HCT116 (cell line): ENCODE results near the gene ENGASE. TPM values are rescaled to one million over a fixed set of nuclear protein-coding genes. Genes with fewer than 3 reads are reported as not detected.

Source experiments
- ATAC-seq: fragments of 200-7000 bp; cut with Tn5 transposase; 2 replicates; pipeline ENCODE4 v1.9.1; 2020; ENCODE audit warnings: mild to moderate bottlenecking, moderate library complexity
- BruUV-seq: library from RNA; stranded (reverse); fragments of 400-500 nt; replicated peaks from 2 replicates; lab custom pipeline; 2021; lab: Mats Ljungman, UMichigan
- CTCF ChIA-PET: fragments of 300-600 bp; sonication (Branson Sonifier 250); formaldehyde crosslinking; loops from one replicate; lab custom pipeline; 2021; ENCODE audit warnings: antibody characterized with exemption; lab: Charles Lee
- POLR2A ChIA-PET: fragments of 300-600, 350-600 bp; sonication (Branson Sonifier 250); formaldehyde crosslinking; loops from one replicate; lab custom pipeline; 2021; ENCODE audit warnings: antibody characterized with exemption; lab: Charles Lee
- RAD21 ChIA-PET, 2 experiments: fragments of 300-600 bp; sonication (Branson Sonifier 250); formaldehyde crosslinking; loops; one replicate each; lab custom pipeline; 2023; ENCODE audit warnings: low total read pairs in 2 of 2; ENCODE audit not compliant: uncharacterized antibody in 2 of 2, unreplicated experiment in 2 of 2, low non-redundant PET in 1 of 2; lab: Charles Lee
- DNase-seq: peaks from one replicate; pipeline ENCODE4 v3.0.0-alpha.2; 2010; ENCODE audit warnings: low read depth, low spot score
- H2AFZ ChIP-seq: fragments of 200-600 bp; shearing (Covaris generic), sonication (generic); 2 replicates; pipeline ENCODE4 v1.6.1; 2017; ENCODE audit warnings: low read depth, mixed run types, mixed read lengths, antibody characterized with exemption, low read length; ENCODE audit not compliant: poor library complexity, severe bottlenecking
- H3K27ac ChIP-seq: 2 replicates; pipeline ENCODE4 v1.5.1; 2012; ENCODE audit warnings: low read depth, low read length
- H3K27me3 ChIP-seq: fragments of 200-600 bp; sonication (generic); 2 replicates; pipeline ENCODE4 v1.6.1; 2016; ENCODE audit warnings: mixed run types, low read length, mixed read lengths; ENCODE audit not compliant: insufficient read depth
- H3K36me3 ChIP-seq, 2 experiments: fragments of 200-500 bp in 1 of 2; fragments of 200-600 bp in 1 of 2; sonication (Bioruptor generic) in 1 of 2; sonication (generic) in 1 of 2; 2 replicates each; pipeline versions ENCODE4 v1.5.1 to v1.6.1; 2014 to 2016; ENCODE audit warnings: low read length in 2 of 2, inconsistent platforms in 1 of 2, mixed read lengths in 1 of 2, mixed run types in 1 of 2; ENCODE audit not compliant: insufficient read depth in 2 of 2, control insufficient read depth in 1 of 2
- H3K4me1 ChIP-seq, 2 experiments: fragments of 200-600 bp in 1 of 2; sonication (generic) in 1 of 2; 2 replicates each; pipeline versions ENCODE4 v1.5.1 to v1.6.1; 2012 to 2017; ENCODE audit warnings: low read length in 2 of 2, inconsistent platforms in 1 of 2, mild to moderate bottlenecking in 1 of 2, mixed read lengths in 1 of 2, mixed run types in 1 of 2, moderate library complexity in 1 of 2; ENCODE audit not compliant: insufficient read depth in 2 of 2, control insufficient read depth in 1 of 2
- H3K4me2 ChIP-seq: fragments of 200-600 bp; sonication (generic); 2 replicates; pipeline ENCODE4 v1.6.1; 2017; ENCODE audit warnings: mixed run types, low read length, mixed read lengths
- H3K4me3 ChIP-seq, 2 experiments: fragments of 200-600 bp in 1 of 2; sonication (generic) in 1 of 2; replicated peaks in 1 of 2; 2 replicates each; pipeline ENCODE4 v1.5.1; 2011 to 2016; ENCODE audit warnings: low read length in 2 of 2, control low read depth in 1 of 2, low read depth in 1 of 2, mild to moderate bottlenecking in 1 of 2, mixed read lengths in 1 of 2, mixed run types in 1 of 2
- H3K79me2 ChIP-seq: fragments of 200-600 bp; sonication (generic); 2 replicates; pipeline ENCODE4 v1.6.1; 2017; ENCODE audit warnings: mild to moderate bottlenecking, mixed run types, low read length, moderate library complexity, mixed read lengths; ENCODE audit not compliant: insufficient read depth
- H3K9ac ChIP-seq: fragments of 200-600 bp; sonication (generic); 2 replicates; pipeline ENCODE4 v1.6.1; 2016; ENCODE audit warnings: low read length, mixed read lengths
- H3K9me2 ChIP-seq: fragments of 200-600 bp; sonication (generic), shearing (Covaris generic); 2 replicates; pipeline ENCODE4 v1.6.1; 2017; ENCODE audit warnings: mixed run types, mild to moderate bottlenecking, moderate library complexity; ENCODE audit not compliant: insufficient read depth
- H3K9me3 ChIP-seq, 2 experiments: fragments of 200-500 bp in 1 of 2; fragments of 200-600 bp in 1 of 2; sonication (Bioruptor generic) in 1 of 2; sonication (generic) in 1 of 2; 2 replicates each; pipeline ENCODE4 v1.6.1; 2014 to 2017; ENCODE audit warnings: low read length in 2 of 2, mixed read lengths in 2 of 2, inconsistent platforms in 1 of 2, low read depth in 1 of 2, mild to moderate bottlenecking in 1 of 2, mixed run types in 1 of 2, moderate library complexity in 1 of 2; ENCODE audit not compliant: control insufficient read depth in 1 of 2, insufficient read depth in 1 of 2
- H4K20me1 ChIP-seq: fragments of 200-600 bp; sonication (generic), shearing (Covaris generic); 2 replicates; pipeline ENCODE4 v1.6.1; 2017; ENCODE audit warnings: mixed run types, mild to moderate bottlenecking, moderate library complexity; ENCODE audit not compliant: insufficient read depth
- ATF3 ChIP-seq: IDR thresholded peaks from 2 replicates; pipeline ENCODE4 v1.6.1; 2012
- CTCF ChIP-seq, 3 experiments: fragments of 200-600 bp in 1 of 3; sonication (generic) in 1 of 3; IDR thresholded peaks in 2 of 3; conservative IDR thresholded peaks in 1 of 3; 2 replicates each; pipeline ENCODE4 v1.5.1; 2012 to 2017; ENCODE audit warnings: low read depth in 2 of 3, low read length in 2 of 3, antibody characterized with exemption in 1 of 3, borderline replicate concordance in 1 of 3, control low read depth in 1 of 3, mild to moderate bottlenecking in 1 of 3, mixed read lengths in 1 of 3, mixed run types in 1 of 3, moderate library complexity in 1 of 3; ENCODE audit not compliant: insufficient read depth in 1 of 3
- EGR1 ChIP-seq: IDR thresholded peaks from 2 replicates; pipeline ENCODE4 v1.6.1; 2012; ENCODE audit warnings: low read depth
- ELF1 ChIP-seq: IDR thresholded peaks from 2 replicates; pipeline ENCODE4 v1.6.1; 2012; ENCODE audit warnings: low read depth, borderline replicate concordance
- EZH2phosphoT487 ChIP-seq: fragments of 200-600 bp; IDR thresholded peaks from 2 replicates; pipeline ENCODE4 v1.6.1; 2018; ENCODE audit warnings: antibody characterized with exemption, borderline replicate concordance
- MAX ChIP-seq: IDR thresholded peaks from 2 replicates; pipeline ENCODE4 v1.6.1; 2012
- POLR2A ChIP-seq: IDR thresholded peaks from 2 replicates; pipeline ENCODE4 v1.7.0; 2011; ENCODE audit warnings: borderline replicate concordance; ENCODE audit not compliant: insufficient read depth, insufficient read length; ENCODE audit errors: extremely low read depth
- POLR2AphosphoS5 ChIP-seq: IDR thresholded peaks from 2 replicates; pipeline ENCODE4 v1.6.1; 2011; ENCODE audit warnings: mild to moderate bottlenecking, low read depth, low read length, moderate library complexity
- RAD21 ChIP-seq: IDR thresholded peaks from 2 replicates; pipeline ENCODE4 v1.6.1; 2012; ENCODE audit warnings: low read depth, mild to moderate bottlenecking
- SIN3A ChIP-seq: IDR thresholded peaks from 2 replicates; pipeline ENCODE4 v1.6.1; 2012; ENCODE audit warnings: low read depth
- SP1 ChIP-seq: IDR thresholded peaks from 2 replicates; pipeline ENCODE4 v1.6.1; 2012; ENCODE audit warnings: low read depth
- SRF ChIP-seq: IDR thresholded peaks from 2 replicates; pipeline ENCODE4 v1.6.1; 2012; ENCODE audit warnings: low read depth
- TCF7L2 ChIP-seq: IDR thresholded peaks from 2 replicates; pipeline ENCODE4 v1.7.0; 2011; ENCODE audit warnings: borderline replicate concordance, inconsistent platforms; ENCODE audit not compliant: insufficient read depth, insufficient read length; ENCODE audit errors: extremely low read depth
- YY1 ChIP-seq: IDR thresholded peaks from 2 replicates; pipeline ENCODE4 v1.6.1; 2011; ENCODE audit warnings: low read length, low read depth, moderate library complexity, mild to moderate bottlenecking; ENCODE audit not compliant: insufficient replicate concordance; ENCODE audit errors: extremely low read depth
- ZFX ChIP-seq: fragments of 450-650 bp; IDR thresholded peaks from 2 replicates; pipeline ENCODE4 v1.6.1; 2017
- ZNF274 ChIP-seq: fragments of 200-500 bp; sonication (Bioruptor generic); IDR thresholded peaks from 2 replicates; pipeline ENCODE4 v1.6.1; 2014; ENCODE audit warnings: mild to moderate bottlenecking, low read depth, low read length, inconsistent platforms
- intact Hi-C: fragments of 100-400 bp; cut with micrococcal nuclease; formaldehyde crosslinking; loops from 2 replicates; pipeline ENCODE4 v1.10.0; 2022
- total RNA-seq: library from RNA; stranded (reverse); gene quantifications from one replicate; pipeline ENCODE4 v1.2.1, GENCODE V29; 2021; ENCODE audit not compliant: unreplicated experiment

ENGASE gene
- total RNA-seq, 1 experiment from 2014 or later, result 54.2 TPM

- ChIA-PET POLR2A (no interaction called here), RAD21 (no interaction called here), CTCF (no interaction called here)
- DNase-seq, result no peak
- H3K4me1 ChIP-seq, result no peaks in the 10 kb centered on the region
- no peak overlapping the region for H3K27ac ChIP-seq
- H3K9ac ChIP-seq, result no peak overlapping the region
- H2AFZ ChIP-seq, result no peak overlapping the region
- H4K20me1 ChIP-seq, result no peaks in the 10 kb centered on the region
- no peaks in the 10 kb centered on the region for H3K9me3 ChIP-seq
- H3K79me2 ChIP-seq, result no peaks in the 10 kb centered on the region
- TF ChIP-seq RAD21 (no peak), ZNF274 (no peak), EGR1 (no peak), ELF1 (no peak), ATF3 (no peak), SP1 (no peak), CTCF (IDR thresholded peaks at IDR 0.05 in 2 of 3, conservative IDR thresholded peaks at IDR 0.05 in 1 of 3; ENCODE audit: borderline replicate concordance in 1 of 3, insufficient read depth in 1 of 3, low read depth in 2 of 3, low read length in 2 of 3) (no peak), TCF7L2 (no peak), EZH2phosphoT487 (no peak), SRF (no peak), YY1 (no peak), POLR2A (no peak), MAX (no peak), POLR2AphosphoS5 (no peak), SIN3A (no peak), ZFX (no peak)
- no peak overlapping the region for H3K4me2 ChIP-seq
- no peaks in the 10 kb centered on the region for H3K36me3 ChIP-seq
- no peak overlapping the region for H3K4me3 ChIP-seq
- ATAC-seq, result no peak
- BruUV-seq, result no TSS peak
- H3K9me2 ChIP-seq, result no peaks in the 10 kb centered on the region
- H3K27me3 ChIP-seq, result peaks cover 9% of the 10 kb centered on the region; the same call in 1 of the 2 replicates
- intact Hi-C loops, result no loop called here
Measured at GRCh38 chr17:79101111-79101673, 26.6 kb downstream of the ENGASE start.
